HG03520 (cell line): ENCODE data around the gene TMEM45A.
A peak's percentile ranks its signal among the peaks of the same experiment; 100 is the strongest.
"Not testable (repeated sequence)": the region's sequence is repeated elsewhere in the genome, so short reads cannot be mapped to it uniquely, and the experiment has no call there.

Source experiments
- ATAC-seq: cut with Tn5 transposase; IDR thresholded peaks from one replicate; pipeline ENCODE4 v1.9.1; 2021; ENCODE audit warnings: mild to moderate bottlenecking, moderate library complexity; ENCODE audit not compliant: unreplicated experiment

TMEM45A gene, protein sequence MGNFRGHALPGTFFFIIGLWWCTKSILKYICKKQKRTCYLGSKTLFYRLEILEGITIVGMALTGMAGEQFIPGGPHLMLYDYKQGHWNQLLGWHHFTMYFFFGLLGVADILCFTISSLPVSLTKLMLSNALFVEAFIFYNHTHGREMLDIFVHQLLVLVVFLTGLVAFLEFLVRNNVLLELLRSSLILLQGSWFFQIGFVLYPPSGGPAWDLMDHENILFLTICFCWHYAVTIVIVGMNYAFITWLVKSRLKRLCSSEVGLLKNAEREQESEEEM

GRCh38 chr3:100492059-100493006, at the start of gene TMEM45A:
TMEM45A (plus strand) TSS chr3:100492619; CDS start chr3:100555212, 62,593 bp downstream.
- peak; percentile 98 for ATAC-seq

- no peak for ATAC-seq
These were observed 48.7 kb upstream of the TMEM45A start for GRCh38 chr3:100443690-100444089.

DNA sequence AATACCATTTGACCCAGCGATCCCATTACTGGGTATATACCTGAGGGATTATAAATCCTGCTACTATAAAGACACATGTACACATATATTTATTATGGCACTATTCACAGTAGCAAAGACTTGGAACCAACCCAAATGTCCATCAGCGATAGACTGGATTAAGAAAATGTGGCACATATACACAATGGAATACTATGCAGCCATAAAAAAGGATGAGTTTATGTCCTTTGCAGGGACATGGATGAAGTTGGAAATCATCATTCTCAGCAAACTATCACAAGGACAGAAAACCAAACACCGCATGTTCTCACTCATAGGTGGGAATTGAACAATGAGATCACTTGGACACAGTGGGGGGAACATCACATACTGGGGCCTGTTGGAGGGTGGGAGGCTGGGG, 45.4 kb upstream of the TMEM45A start:
- not testable (repeated sequence) for ATAC-seq

DNA sequence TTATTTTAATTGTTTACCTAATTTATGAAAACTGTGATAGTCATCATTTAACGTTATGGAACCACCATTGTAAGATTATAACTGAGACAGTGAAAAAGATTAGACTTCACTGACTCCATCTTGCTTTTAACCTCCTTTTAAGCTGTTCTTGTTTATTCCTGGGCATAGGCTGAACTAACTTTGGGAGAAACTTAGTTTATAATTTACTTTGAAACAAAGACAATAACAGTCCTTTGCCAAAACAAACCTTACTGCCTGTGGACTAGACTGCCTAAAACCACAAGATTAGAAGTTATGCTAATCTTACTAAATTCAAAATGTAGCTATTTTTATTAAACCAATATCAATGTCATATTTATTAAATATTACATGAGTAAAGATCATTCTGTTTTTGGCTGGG, 44.3 kb upstream of the TMEM45A start:
- ATAC-seq = no peak

- no peak for ATAC-seq
These were observed 43.2 kb upstream of the TMEM45A start for GRCh38 chr3:100449214-100449613.

GRCh38 chr3:100454677-100455076, 37.7 kb upstream of the TMEM45A start:
- ATAC-seq = no peak

DNA sequence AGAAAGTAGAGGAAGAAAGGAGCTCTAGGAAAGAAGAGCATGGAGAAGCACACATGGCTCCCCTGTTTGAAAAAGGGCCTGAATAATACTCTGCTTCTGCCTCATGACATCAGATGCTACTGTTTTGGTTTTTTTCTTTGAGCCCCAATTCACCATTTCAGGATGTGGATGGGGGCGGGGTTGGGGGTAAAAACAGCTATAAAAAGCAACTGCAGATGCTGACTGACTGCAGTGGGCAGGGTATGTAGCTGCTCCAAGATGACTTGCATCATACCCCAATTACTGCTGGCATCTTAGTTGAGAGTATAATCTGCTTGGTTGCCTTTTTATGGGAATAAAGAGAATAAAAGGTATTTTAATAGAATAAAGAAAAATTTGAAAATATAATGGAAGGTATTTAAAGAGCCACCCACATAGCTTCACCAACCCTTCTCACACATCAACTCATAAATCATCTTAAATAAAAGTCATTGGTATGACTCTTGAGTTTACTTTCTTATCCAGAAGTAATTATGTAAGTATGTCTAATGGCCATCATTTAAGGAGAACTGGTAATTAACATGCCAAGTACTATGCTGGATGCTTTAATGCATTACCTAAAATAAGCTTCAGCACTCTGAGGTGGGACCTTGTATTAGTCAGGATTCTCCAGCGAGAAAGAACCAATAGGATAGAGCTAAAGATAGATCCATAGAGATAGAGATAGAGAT, 36.4 kb upstream of the TMEM45A start:
- no peak for ATAC-seq

- no peak for ATAC-seq
These were observed 35.7 kb upstream of the TMEM45A start for GRCh38 chr3:100456745-100457144.

GRCh38 chr3:100457811-100458210, 34.6 kb upstream of the TMEM45A start:
- no peak for ATAC-seq

DNA sequence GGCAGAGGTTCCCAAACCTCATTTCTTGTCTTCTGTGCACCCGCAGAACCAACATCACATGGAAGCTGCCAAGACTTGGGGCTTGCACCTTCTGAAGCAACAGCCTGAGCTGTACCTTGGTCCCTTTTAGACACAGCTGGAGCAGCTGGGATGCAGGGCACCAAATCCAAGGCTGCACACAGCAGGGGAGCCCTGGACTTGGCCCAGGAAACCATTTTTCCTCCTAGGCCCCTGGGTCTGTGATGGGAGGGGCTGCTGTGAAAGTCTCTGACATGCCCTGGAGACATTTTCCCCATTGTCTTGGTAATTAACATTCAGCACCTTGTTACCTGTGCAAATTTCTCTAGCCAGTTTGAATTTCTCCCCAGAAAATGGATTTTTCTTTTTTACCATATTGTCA, 33.6 kb upstream of the TMEM45A start:
- no peak for ATAC-seq

- peak; percentile 84 for ATAC-seq
These were observed 29.4 kb upstream of the TMEM45A start for GRCh38 chr3:100463002-100463401.

- no peak for ATAC-seq
These were observed 28.7 kb upstream of the TMEM45A start for GRCh38 chr3:100463646-100464155.

DNA sequence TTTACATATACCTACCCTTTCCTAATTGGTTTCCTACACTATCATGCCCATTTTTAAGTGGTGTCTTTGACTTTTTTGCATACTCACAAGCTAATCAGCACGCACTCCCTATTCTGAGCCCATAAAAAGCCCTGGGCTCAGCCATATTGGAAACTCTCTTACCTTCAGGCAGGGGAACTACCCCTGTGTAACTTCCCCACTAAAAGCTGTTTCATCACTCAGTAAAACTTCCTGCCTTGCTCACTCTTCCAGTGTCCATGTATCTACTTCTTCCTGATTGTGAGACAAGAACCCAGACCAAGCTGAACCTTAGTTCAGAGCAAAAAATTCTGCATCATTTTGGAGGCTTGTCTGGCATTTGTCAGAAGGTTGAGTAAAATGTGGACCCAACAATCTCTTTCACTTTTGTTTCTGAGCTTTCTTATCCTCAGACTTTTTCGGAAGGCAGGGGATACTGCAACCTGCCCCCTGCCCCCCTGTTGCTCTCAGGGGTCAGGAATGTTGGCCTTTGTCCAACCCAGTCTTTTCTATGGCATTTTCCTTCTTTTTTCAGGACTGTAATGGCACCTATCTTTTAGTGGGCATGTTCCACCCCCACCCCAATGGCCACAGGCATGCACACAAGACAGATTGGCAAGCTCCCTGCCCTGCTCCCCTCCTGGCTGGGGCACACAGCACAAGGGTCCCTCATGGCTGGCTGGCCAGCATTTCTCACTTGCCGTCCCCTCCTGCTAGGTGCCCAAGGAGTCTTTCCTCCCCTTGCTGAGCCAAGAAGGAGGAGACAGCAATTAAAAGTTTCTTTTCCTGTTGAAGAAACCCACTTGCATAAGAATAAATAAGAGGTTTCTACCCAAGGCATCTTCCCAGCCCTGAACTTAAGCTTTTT, 26.3 kb upstream of the TMEM45A start:
- ATAC-seq = peak; percentile 61

- ATAC-seq = no peak
These were observed 25.3 kb upstream of the TMEM45A start for GRCh38 chr3:100467133-100467532.

DNA sequence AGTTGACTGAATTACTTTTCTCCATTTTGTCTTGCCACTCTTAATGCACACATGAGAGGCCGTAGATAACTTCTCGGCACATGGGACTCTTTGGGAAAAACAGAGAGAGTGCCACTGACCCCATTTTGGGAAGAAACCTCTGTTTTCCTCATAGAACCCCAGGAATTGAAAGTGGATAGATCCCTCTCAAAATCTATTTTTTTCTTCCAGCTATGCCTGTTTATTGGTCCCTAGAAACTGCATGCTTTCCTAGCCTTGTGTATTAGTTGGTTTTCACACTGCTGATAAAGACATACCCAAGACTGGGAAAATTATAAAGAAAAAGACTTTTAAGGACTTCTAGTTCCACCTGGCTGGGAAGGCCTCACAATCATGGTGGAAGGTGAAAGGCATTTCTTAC, 23.7 kb upstream of the TMEM45A start:
- no peak for ATAC-seq

GRCh38 chr3:100470951-100471350, 21.5 kb upstream of the TMEM45A start:
- no peak for ATAC-seq

DNA sequence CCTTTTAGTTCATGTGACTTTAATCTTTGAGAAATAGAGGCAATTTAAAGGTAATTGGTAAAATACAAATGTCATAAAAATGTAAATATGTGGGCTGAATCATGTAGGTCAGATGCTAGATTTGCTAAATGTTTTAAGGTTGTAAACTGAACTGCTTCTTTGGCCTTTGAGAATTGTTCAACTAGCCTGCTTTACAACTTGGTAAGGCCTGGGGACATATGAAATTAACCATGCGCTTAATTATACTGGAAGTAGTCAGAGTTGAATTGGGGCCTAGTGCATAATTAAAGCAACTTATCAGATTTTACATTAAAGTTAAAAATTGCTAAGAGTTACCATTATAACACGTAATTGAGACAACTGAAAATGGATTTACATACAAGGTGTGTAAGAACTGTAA, 21.0 kb upstream of the TMEM45A start:
- ATAC-seq = no peak

- not testable (repeated sequence) for ATAC-seq
These were observed 14.5 kb upstream of the TMEM45A start for GRCh38 chr3:100477851-100478360.

DNA sequence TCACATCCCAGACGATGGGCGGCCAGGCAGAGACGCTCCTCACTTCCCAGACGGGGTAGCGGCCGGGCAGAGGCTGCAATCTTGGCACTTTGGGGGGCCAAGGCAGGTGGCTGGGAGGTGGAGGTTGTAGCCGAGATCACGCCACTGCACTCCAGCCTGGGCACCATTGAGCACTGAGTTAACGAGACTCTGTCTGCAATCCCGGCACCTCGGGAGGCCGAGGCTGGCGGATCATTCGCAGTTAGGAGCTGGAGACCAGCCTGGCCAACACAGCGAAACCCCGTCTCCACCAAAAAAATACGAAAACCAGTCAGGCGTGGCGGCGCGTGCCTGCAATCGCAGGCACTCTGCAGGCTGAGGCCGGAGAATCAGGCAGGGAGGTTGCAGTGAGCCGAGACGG, 13.9 kb upstream of the TMEM45A start:
- not testable (repeated sequence) for ATAC-seq

DNA sequence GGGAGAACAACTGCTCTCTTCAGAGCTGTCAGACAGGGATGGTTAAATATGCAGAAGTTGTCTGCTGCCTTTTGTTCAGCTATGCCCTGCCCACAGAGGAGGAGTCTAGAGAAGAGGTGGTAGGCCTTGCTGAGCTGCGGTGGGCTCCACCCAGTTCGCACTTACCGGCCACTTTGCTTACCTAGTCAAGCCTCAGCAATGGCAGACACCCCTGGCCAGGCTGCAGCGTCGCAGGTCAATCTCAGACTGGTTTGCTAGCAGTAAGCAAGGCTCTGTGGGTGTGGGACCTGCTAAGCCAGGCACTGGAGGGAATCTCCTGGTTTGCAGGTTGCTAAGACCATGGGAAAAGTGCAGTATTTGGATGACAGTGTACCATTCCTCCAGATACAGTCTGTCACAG, 12.3 kb upstream of the TMEM45A start:
- no peak for ATAC-seq
